Breast epithelium (tissue), 3 donors: ENCODE results near the gene SELENOM.

Source experiments
- POLR2A ChIP-seq: fragments of 450-650 bp; IDR thresholded peaks from one replicate; pipeline ENCODE4 v1.6.1; 2016; ENCODE audit warnings: antibody characterized with exemption, mild to moderate bottlenecking, moderate library complexity
- POLR2AphosphoS5 ChIP-seq, 3 donors: sonication (generic); formaldehyde crosslinking; IDR thresholded peaks; one replicate each; pipeline ENCODE4 v1.6.1; 2017; ENCODE audit warnings: antibody characterized with exemption in 3 of 3
- TF ChIP-seq, protein P1 (sequence below), 3 donors: fragments of 450-650 bp; IDR thresholded peaks; one replicate each; pipeline ENCODE4 v1.5.1; 2016 to 2017; ENCODE audit warnings: antibody characterized with exemption in 3 of 3, mild to moderate bottlenecking in 3 of 3, moderate library complexity in 3 of 3

DNA sequence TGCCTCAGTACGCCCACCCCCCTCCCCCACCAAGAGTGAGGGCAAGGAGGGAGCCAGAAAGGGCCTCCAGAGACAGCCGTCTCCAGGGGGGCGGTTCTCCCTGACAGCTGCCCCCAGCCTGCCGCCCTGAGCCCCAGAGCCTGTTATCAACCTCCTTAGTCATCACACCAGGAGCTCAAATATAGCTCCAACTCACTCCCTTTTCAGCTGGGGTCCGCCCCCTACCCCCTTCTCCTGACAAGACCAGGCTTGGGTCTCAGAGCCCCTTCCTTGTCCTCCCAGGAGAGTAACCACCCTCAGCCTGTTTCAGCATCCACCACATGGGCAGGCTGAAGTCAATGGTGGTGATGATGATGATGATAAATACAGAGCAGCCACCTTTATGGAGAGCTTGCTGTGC is 12.9 kb upstream of the SELENOM start:
- TF ChIP-seq POLR2A (no peak), POLR2AphosphoS5 (IDR thresholded peaks at IDR 0.05) (no peak)
- TF ChIP-seq, protein P1, sequence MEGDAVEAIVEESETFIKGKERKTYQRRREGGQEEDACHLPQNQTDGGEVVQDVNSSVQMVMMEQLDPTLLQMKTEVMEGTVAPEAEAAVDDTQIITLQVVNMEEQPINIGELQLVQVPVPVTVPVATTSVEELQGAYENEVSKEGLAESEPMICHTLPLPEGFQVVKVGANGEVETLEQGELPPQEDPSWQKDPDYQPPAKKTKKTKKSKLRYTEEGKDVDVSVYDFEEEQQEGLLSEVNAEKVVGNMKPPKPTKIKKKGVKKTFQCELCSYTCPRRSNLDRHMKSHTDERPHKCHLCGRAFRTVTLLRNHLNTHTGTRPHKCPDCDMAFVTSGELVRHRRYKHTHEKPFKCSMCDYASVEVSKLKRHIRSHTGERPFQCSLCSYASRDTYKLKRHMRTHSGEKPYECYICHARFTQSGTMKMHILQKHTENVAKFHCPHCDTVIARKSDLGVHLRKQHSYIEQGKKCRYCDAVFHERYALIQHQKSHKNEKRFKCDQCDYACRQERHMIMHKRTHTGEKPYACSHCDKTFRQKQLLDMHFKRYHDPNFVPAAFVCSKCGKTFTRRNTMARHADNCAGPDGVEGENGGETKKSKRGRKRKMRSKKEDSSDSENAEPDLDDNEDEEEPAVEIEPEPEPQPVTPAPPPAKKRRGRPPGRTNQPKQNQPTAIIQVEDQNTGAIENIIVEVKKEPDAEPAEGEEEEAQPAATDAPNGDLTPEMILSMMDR (IDR thresholded peaks at IDR 0.05), result no peak
